VCaP (cell line): ENCODE results near the gene STK36.
A peak's percentile ranks its signal among the peaks of the same experiment; 100 is the strongest.
"Not testable (repeated sequence)": the region's sequence is repeated elsewhere in the genome, so short reads cannot be mapped to it uniquely, and the experiment has no call there.

Experiments used
- H3K27ac ChIP-seq: fragments of 450-650 bp; 2 replicates; pipeline ENCODE4 v1.5.1; 2017
- CTCF ChIP-seq: fragments of 450-650 bp; conservative IDR thresholded peaks from 2 replicates; pipeline ENCODE4 v1.5.1; 2017; ENCODE audit warnings: mild to moderate bottlenecking, moderate library complexity

Gene STK36

GRCh38 chr2:218662827-218663226 lies 9.1 kb upstream of the STK36 start:
- H3K27ac ChIP-seq: no peak overlapping the region
- TF ChIP-seq CTCF: no peak

- TF ChIP-seq CTCF: no peak
- H3K27ac ChIP-seq: no peak overlapping the region
These were observed 8.0 kb upstream of the STK36 start for GRCh38 chr2:218663901-218664300.

- no peak for TF ChIP-seq CTCF
- no peak overlapping the region for H3K27ac ChIP-seq
These were observed 7.2 kb upstream of the STK36 start for GRCh38 chr2:218664653-218665052.

- TF ChIP-seq CTCF: no peak
- peak overlapping the region; percentile 85 for H3K27ac ChIP-seq
These were observed 711 bp upstream of the STK36 start for GRCh38 chr2:218671097-218671653.

GRCh38 chr2:218679119-218679518 lies 7.2 kb downstream of the STK36 start:
- H3K27ac ChIP-seq: no peak overlapping the region
- no peak for TF ChIP-seq CTCF

GRCh38 chr2:218680061-218680460 lies 8.2 kb downstream of the STK36 start:
- no peak for TF ChIP-seq CTCF
- no peak overlapping the region for H3K27ac ChIP-seq

- H3K27ac ChIP-seq: not testable (repeated sequence)
- TF ChIP-seq CTCF: peak; percentile 94
These were observed 15.6 kb downstream of the STK36 start for GRCh38 chr2:218687400-218688060.
